ENCODE results near the gene CAPN11. TPM values are rescaled to one million over a fixed set of nuclear protein-coding genes. Genes with fewer than 3 reads are reported as not detected.

Gene CAPN11
- total RNA-seq, 4 donors from 2014 or later = 0.72 to 1.1 (median 0.89) TPM

- 90 to 92% methylated on average over 14 to 19 of the region's 19 CpGs for WGBS, 2 donors
- DNase-seq (ENCODE audit: low spot score in 2 of 2) = no peak
- no peak for TF ChIP-seq CTCF (IDR thresholded peaks at IDR 0.05)
- no peak for TF ChIP-seq POLR2A (IDR thresholded peaks at IDR 0.05)
- H3K4me3 ChIP-seq (ENCODE audit: low read depth, poor library complexity, severe bottlenecking) = no peak overlapping the region
- intact Hi-C loops (cut with DNase I; ENCODE audit: low total_unique reads) = no loop called here
Observed at GRCh38 chr6:44152533-44152932, 6.1 kb upstream of the CAPN11 start.

- no peak overlapping the region for H3K4me3 ChIP-seq (ENCODE audit: low read depth, poor library complexity, severe bottlenecking)
- 92 to 93% methylated on average over 12 of the region's 12 CpGs for WGBS, 2 donors
- intact Hi-C loops (cut with DNase I; ENCODE audit: low total_unique reads) = no loop called here
- no peak for TF ChIP-seq CTCF (IDR thresholded peaks at IDR 0.05)
- no peak for DNase-seq (ENCODE audit: low spot score in 2 of 2)
Observed at GRCh38 chr6:44154067-44154466, 4.6 kb upstream of the CAPN11 start.

- TF ChIP-seq CTCF (IDR thresholded peaks at IDR 0.05) (no peak), POLR2A (IDR thresholded peaks at IDR 0.05) (no peak)
- H3K4me3 ChIP-seq (ENCODE audit: low read depth, poor library complexity, severe bottlenecking) = no peak overlapping the region
- intact Hi-C loops (cut with DNase I; ENCODE audit: low total_unique reads) = no loop called here
- WGBS, 2 donors = 89 to 90% methylated on average over 9 of the region's 9 CpGs
- no peak for DNase-seq (ENCODE audit: low spot score in 2 of 2)
Observed at GRCh38 chr6:44156494-44157151, 2.0 kb upstream of the CAPN11 start.

- WGBS, 2 donors = 79 to 81% methylated on average over 11 of the region's 11 CpGs
- DNase-seq (ENCODE audit: low spot score in 2 of 2) = no peak
- intact Hi-C loops (cut with DNase I; ENCODE audit: low total_unique reads) = no loop called here
- H3K4me3 ChIP-seq (ENCODE audit: low read depth, poor library complexity, severe bottlenecking) = no peak overlapping the region
- no peak for TF ChIP-seq POLR2A (IDR thresholded peaks at IDR 0.05)
- TF ChIP-seq CTCF (IDR thresholded peaks at IDR 0.05) = no peak
Observed at GRCh38 chr6:44157152-44157521, 1.5 kb upstream of the CAPN11 start.

GRCh38 chr6:44161997-44162338 is 3.3 kb downstream of the CAPN11 start:
- 57 to 60% methylated on average over 8 of the region's 8 CpGs for WGBS, 2 donors
- TF ChIP-seq CTCF (IDR thresholded peaks at IDR 0.05) (no peak), POLR2A (IDR thresholded peaks at IDR 0.05) (no peak)

More at GRCh38 chr6:44161997-44162338, 3.3 kb downstream of the CAPN11 start:
- intact Hi-C loops (cut with DNase I; ENCODE audit: low total_unique reads) = no loop called here
- H3K4me3 ChIP-seq (ENCODE audit: low read depth, poor library complexity, severe bottlenecking) = no peak overlapping the region
- no peak for DNase-seq (ENCODE audit: low spot score in 2 of 2)
